ENCODE measurements around the gene TXNRD1. TPM values are rescaled to one million over a fixed set of nuclear protein-coding genes. Genes with fewer than 3 reads are reported as not detected.

Gene TXNRD1
- total RNA-seq, 2 donors from 2014 or later = 87.6 to 115 TPM

DNA sequence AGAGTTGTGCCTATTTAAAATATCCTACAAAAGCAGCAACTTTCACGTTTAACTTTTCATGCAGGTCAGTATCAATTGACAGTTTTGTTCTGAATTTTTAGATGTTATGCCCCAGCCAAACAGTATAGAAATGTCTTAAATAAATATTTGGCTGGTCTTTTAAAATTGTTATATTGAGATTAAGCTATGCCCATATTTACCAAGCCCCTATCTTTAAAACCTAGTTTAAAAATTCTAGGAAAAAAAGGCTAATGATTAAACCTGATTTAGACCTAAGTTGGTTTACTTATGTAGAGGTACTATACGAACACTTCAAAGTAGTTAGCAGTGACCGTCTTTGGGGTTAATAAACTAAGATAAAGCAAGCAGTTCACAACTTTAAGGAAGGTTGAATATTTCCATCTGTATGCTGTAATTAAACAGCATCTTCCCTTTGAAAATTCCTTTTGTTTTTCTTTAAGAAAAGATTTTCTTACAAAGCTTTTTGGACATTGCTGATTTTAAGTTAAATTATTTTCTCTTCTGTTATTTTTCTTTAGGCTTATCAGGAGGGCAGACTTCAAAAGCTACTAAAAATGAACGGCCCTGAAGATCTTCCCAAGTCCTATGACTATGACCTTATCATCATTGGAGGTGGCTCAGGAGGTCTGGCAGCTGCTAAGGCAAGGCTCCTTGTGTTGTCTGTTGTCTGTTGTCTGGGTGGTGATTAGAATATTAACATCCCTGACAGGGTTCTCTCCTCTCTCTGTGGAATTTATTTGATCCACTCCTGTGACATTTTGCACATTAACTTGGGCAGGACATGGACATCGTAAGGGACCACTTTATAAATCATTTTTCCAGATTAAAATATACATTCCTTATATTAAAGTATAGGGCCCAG, 95.4 kb downstream of the TXNRD1 start:
- Histone ChIP-seq H3K4me3 (no peak overlapping the region), H3K4me1 (replicated peaks) (no peaks in the 10 kb centered on the region), H3K27ac (no peak overlapping the region), H3K9me3 (no peaks in the 10 kb centered on the region), H3K36me3 (peaks cover 0 to 9% of the 10 kb centered on the region in 2 donors), H3K27me3 (replicated peaks; ENCODE audit: insufficient read depth) (no peaks in the 10 kb centered on the region)
- no peak for DNase-seq (ENCODE audit: low spot score)
- 81% methylated on average over 5 of the region's 5 CpGs for WGBS
- TF ChIP-seq POLR2A (IDR thresholded peaks at IDR 0.05) (no peak), POLR2AphosphoS5 (IDR thresholded peaks at IDR 0.05) (no peak), CTCF (IDR thresholded peaks at IDR 0.05) (no peak)
- intact Hi-C loops (cut with DNase I) = no loop called here

GRCh38 chr12:104312202-104312601, 96.6 kb downstream of the TXNRD1 start:
- no peaks in the 10 kb centered on the region for H3K4me1 ChIP-seq (replicated peaks)
- no peak overlapping the region for H3K4me3 ChIP-seq
- no peak for TF ChIP-seq CTCF (IDR thresholded peaks at IDR 0.05)
- no peak for TF ChIP-seq POLR2AphosphoS5 (IDR thresholded peaks at IDR 0.05)
- no peak for TF ChIP-seq POLR2A (IDR thresholded peaks at IDR 0.05)
- no peak overlapping the region for H3K27ac ChIP-seq
- 97% methylated on average over 1 of the region's 1 CpG for WGBS
- H3K27me3 ChIP-seq (replicated peaks; ENCODE audit: insufficient read depth) = no peaks in the 10 kb centered on the region
- no peaks in the 10 kb centered on the region for H3K9me3 ChIP-seq
- no peak for DNase-seq (ENCODE audit: low spot score)
- intact Hi-C loops (cut with DNase I) = no loop called here
- H3K36me3 ChIP-seq = peaks cover 0 to 9% of the 10 kb centered on the region in 2 donors

DNA sequence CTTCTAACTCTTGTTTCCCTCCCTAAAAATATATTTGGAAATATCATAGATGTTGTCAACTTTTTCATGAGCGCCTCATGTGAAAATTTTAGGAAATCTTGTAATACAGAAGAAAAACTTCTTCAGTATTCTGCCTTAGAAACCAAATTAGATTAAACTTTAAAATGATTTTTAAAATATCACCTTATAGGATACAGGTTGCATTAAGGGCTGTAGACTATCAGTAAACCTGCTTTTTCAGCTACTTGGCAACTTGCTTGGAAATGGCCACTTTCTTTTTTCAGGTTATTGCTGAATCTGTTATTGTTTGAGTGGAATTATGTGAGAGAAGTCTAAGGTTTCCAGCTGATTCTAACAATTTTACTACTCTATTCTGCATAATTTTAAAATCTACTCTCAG, 97.1 kb downstream of the TXNRD1 start:
- no peak overlapping the region for H3K27ac ChIP-seq
- no peak overlapping the region for H3K4me3 ChIP-seq
- DNase-seq (ENCODE audit: low spot score) = no peak
- H3K9me3 ChIP-seq = no peaks in the 10 kb centered on the region
- intact Hi-C loops (cut with DNase I) = no loop called here
- no peaks in the 10 kb centered on the region for H3K27me3 ChIP-seq (replicated peaks; ENCODE audit: insufficient read depth)
- WGBS = 100% methylated on average over 1 of the region's 1 CpG
- no peaks in the 10 kb centered on the region for H3K4me1 ChIP-seq (replicated peaks)
- TF ChIP-seq CTCF (IDR thresholded peaks at IDR 0.05) (no peak), POLR2AphosphoS5 (IDR thresholded peaks at IDR 0.05) (no peak), POLR2A (IDR thresholded peaks at IDR 0.05) (no peak)
- peaks cover 0 to 9% of the 10 kb centered on the region in 2 donors for H3K36me3 ChIP-seq

DNA sequence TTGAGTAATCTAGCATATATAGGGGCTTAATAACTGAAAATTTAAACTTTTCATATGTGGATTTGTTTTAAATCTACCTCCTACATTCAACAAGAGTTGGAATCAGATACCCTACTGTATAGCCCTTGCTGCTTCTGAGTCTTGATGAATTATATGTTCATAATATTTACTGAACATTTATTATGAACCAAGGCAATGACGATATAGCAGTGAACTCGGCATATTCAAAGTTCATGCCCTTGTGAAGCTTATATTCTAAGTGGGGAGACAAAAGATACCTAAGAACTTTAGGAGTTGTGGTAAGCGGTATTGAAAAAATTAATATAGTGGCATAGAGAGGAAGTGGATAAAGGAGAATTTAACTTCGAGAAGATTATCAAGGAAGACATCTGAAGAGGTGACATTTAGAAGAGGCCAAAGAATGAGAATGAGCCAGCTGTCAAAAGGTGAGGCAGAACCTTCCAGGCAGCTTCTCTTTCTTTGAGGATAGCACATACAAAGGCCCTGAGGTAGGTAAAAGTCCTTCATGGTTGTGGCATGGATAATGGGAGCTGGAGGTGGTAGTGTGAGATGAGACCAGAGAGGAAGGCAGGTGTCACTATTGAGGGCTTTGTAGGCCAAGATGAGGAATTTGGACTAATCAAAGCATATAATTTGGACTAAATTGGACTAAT, 98.1 kb downstream of the TXNRD1 start:
- no peak for TF ChIP-seq CTCF (IDR thresholded peaks at IDR 0.05)
- no peak for TF ChIP-seq POLR2AphosphoS5 (IDR thresholded peaks at IDR 0.05)
- TF ChIP-seq POLR2A (IDR thresholded peaks at IDR 0.05) = no peak
- Histone ChIP-seq H3K27ac (no peak overlapping the region), H3K27me3 (replicated peaks; ENCODE audit: insufficient read depth) (no peaks in the 10 kb centered on the region), H3K9me3 (no peaks in the 10 kb centered on the region), H3K4me1 (replicated peaks) (no peaks in the 10 kb centered on the region), H3K4me3 (no peak overlapping the region), H3K36me3 (peaks cover 0 to 9% of the 10 kb centered on the region in 2 donors)
- intact Hi-C loops (cut with DNase I) = no loop called here
- 68% methylated on average over 4 of the region's 4 CpGs for WGBS
- DNase-seq (ENCODE audit: low spot score) = no peak

All from prostate gland (tissue), 2 donors.